Frontal cortex (tissue), 4 donors: ENCODE measurements around the gene COQ10A. TPM values are rescaled to one million over a fixed set of nuclear protein-coding genes. Genes with fewer than 3 reads are reported as not detected.
A peak's percentile ranks its signal among the peaks of the same experiment; 100 is the strongest.
"Not testable (repeated sequence)": the region's sequence is repeated elsewhere in the genome, so short reads cannot be mapped to it uniquely, and the experiment has no call there.

Experiments
- DNase-seq, 2 donors: peaks; one replicate each; pipeline ENCODE4 v3.0.0; 2012; ENCODE audit warnings: low spot score in 2 of 2
- FAIRE-seq: peaks from 2 replicates; lab custom pipeline; 2012; peaks lifted over from hg19 to GRCh38; lab: Jason Lieb, UNC
- total RNA-seq: library from RNA; depleted of rRNA; stranded (reverse); fragments of >200 nt; gene quantifications from one replicate; pipeline ENCODE4 v1.2.3, GENCODE V29; 2014
- donor health status: control.
- donor health status: control.
- donor health status: control.

COQ10A gene
- total RNA-seq, 1 donor from 2014 or later, result 12.2 TPM

- no peak for FAIRE-seq
- DNase-seq, result peak in 1 of 2 donors; percentile 26
Measured at GRCh38 chr12:56267443-56268071, 815 bp downstream of the COQ10A start.

GRCh38 chr12:56271031-56271430, 4.3 kb downstream of the COQ10A start:
- DNase-seq (no peak), FAIRE-seq (no peak)

- FAIRE-seq, DNase-seq: not testable (repeated sequence)
Measured at GRCh38 chr12:56272468-56272867, 5.7 kb downstream of the COQ10A start.

- FAIRE-seq, result no peak
Measured at GRCh38 chr12:56274299-56274698, 7.6 kb downstream of the COQ10A start.

GRCh38 chr12:56278905-56279304, 12.2 kb downstream of the COQ10A start:
- FAIRE-seq (no peak), DNase-seq (no peak)

More at GRCh38 chr12:56274299-56274698, 7.6 kb downstream of the COQ10A start:
- no peak for DNase-seq

GRCh38 chr12:56280849-56281248, 14.1 kb downstream of the COQ10A start:
- FAIRE-seq, result no peak
- no peak for DNase-seq

- FAIRE-seq, result no peak
- no peak for DNase-seq
Measured at GRCh38 chr12:56282030-56282429, 15.3 kb downstream of the COQ10A start.

GRCh38 chr12:56282579-56282978, 15.8 kb downstream of the COQ10A start:
- DNase-seq, result no peak
- FAIRE-seq, result no peak

- FAIRE-seq, DNase-seq: not testable (repeated sequence)
Measured at GRCh38 chr12:56284263-56284662, 17.5 kb downstream of the COQ10A start.

GRCh38 chr12:56286044-56286830, 19.5 kb downstream of the COQ10A start:
- FAIRE-seq (no peak), DNase-seq (no peak)

- no peak for DNase-seq
- no peak for FAIRE-seq
Measured at GRCh38 chr12:56288705-56289387, 22.1 kb downstream of the COQ10A start.

GRCh38 chr12:56293795-56294194, 27.1 kb downstream of the COQ10A start:
- DNase-seq (no peak), FAIRE-seq (no peak)

- no peak for FAIRE-seq
- no peak for DNase-seq
Measured at GRCh38 chr12:56296295-56296694, 29.6 kb downstream of the COQ10A start.

GRCh38 chr12:56297400-56297799, 30.7 kb downstream of the COQ10A start:
- FAIRE-seq, result no peak

GRCh38 chr12:56298828-56299227, 32.1 kb downstream of the COQ10A start:
- DNase-seq (no peak), FAIRE-seq (no peak)

More at GRCh38 chr12:56297400-56297799, 30.7 kb downstream of the COQ10A start:
- DNase-seq, result no peak

- DNase-seq (no peak), FAIRE-seq (no peak)
Measured at GRCh38 chr12:56299308-56299852, 32.6 kb downstream of the COQ10A start.

GRCh38 chr12:56299853-56300643, 33.3 kb downstream of the COQ10A start, which contains the start of gene CS:
CS (minus strand) TSS chr12:56300330; CDS start chr12:56300201, 129 bp downstream.
- FAIRE-seq, result peak; percentile 52

GRCh38 chr12:56300644-56301464, 34.1 kb downstream of the COQ10A start:
- no peak for FAIRE-seq
- DNase-seq, result no peak

More at GRCh38 chr12:56299853-56300643, 33.3 kb downstream of the COQ10A start, which contains the start of gene CS:
- DNase-seq, result peak; percentile 89 to 94

- FAIRE-seq, result no peak
- DNase-seq, result no peak
Measured at GRCh38 chr12:56304276-56304675, 37.5 kb downstream of the COQ10A start.
